GM18502 (cell line): ENCODE results near the gene RASD1.
"Not testable (repeated sequence)": the region's sequence is repeated elsewhere in the genome, so short reads cannot be mapped to it uniquely, and the experiment has no call there.

ENCODE experiments used
- ATAC-seq: cut with Tn5 transposase; IDR thresholded peaks from one replicate; pipeline ENCODE4 v1.9.1; 2021; ENCODE audit warnings: mild to moderate bottlenecking; ENCODE audit not compliant: unreplicated experiment, poor library complexity

RASD1 gene

GRCh38 chr17:17480593-17481148 lies 15.5 kb downstream of the RASD1 start:
- no peak for ATAC-seq

- ATAC-seq = no peak
Observed at GRCh38 chr17:17479209-17479608, 17.0 kb downstream of the RASD1 start.

- peak; percentile 82 for ATAC-seq
Observed at GRCh38 chr17:17476865-17477467, 19.2 kb downstream of the RASD1 start, which contains the start of gene MED9. MED9 (plus strand) TSS chr17:17477000; CDS start chr17:17477042, 42 bp downstream.

GRCh38 chr17:17474341-17474740 lies 21.9 kb downstream of the RASD1 start:
- no peak for ATAC-seq

- no peak for ATAC-seq
Observed at GRCh38 chr17:17472333-17472920, 23.8 kb downstream of the RASD1 start.

DNA sequence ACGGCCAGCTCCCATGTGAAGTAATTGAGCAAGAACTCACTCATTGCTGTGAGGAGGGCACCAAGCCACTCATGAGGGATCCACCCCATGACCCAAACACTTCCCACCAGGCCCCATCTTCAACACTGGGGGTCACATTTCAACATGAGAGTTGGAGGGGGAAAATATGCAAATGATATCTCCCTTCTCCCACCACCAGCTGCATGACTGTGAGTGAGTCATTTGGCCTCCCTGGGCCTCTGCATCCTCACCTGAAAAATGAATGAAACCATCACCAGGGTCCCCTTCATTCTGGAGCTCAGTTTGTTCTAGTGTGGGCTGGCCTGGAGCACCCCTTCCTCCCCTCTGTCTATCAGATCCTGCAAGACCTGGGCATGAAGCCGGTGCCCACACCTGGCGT lies 26.2 kb downstream of the RASD1 start:
- ATAC-seq = no peak

DNA sequence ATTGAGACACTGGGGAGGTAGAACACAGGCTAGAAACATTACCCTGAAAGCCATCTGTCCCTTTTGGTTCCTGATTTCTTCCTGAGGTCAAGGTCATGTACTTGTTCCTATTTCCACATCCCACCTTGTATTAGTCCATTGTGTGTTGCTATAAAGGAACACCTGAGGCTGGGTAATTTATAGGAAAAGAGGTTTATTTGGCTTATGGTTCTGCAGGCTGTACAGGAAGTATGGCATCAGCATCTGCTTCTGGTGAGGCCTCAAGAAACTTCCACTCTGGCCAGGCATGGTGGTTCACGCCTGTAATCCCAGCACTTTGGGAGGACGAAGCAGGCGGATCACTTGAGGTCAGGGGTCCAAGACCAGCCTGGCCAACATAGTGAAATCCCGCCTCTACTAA lies 26.8 kb downstream of the RASD1 start:
- ATAC-seq = no peak

- no peak for ATAC-seq
Observed at GRCh38 chr17:17468217-17469010, 27.8 kb downstream of the RASD1 start.

GRCh38 chr17:17467720-17468119 lies 28.5 kb downstream of the RASD1 start:
- no peak for ATAC-seq

DNA sequence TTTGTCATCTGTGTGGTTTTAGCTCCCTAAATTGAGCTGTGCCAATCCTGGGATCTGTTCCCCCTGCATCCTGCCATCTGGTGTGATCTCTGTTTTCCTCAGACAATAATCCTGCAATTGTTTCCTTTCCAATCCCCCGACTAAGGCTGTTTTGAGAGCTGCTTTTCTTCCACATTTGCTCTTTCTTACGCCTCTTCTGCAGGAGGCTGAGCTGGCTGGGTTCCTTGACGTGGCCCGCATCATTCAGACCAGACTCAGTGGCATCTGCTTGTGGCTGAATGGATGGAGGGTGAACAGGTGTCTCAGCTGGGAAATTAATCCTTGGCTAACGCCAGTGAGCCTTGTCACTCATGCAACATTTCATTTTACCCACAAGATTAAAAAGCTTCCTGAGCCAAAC lies 29.2 kb downstream of the RASD1 start:
- ATAC-seq = no peak

DNA sequence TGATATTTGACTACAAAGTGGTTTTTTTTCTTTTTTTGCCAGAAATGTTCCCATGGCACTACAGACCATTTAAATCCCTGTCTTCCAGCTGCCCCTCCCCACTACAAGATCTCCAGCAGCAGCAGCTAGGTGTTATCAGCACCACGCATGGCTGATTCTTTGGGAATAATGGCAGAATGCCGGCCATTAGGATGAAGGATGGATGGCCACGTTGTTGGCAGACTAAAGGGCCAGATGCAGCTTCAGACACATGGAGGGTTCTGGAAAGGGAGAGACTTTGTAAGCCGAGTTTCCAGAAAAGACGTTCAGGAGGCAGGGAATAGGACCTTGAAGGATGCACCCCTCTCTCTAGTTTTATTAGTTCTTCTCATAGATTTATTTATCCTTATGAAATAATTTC lies 29.7 kb downstream of the RASD1 start:
- no peak for ATAC-seq

GRCh38 chr17:17465878-17466277 lies 30.3 kb downstream of the RASD1 start:
- not testable (repeated sequence) for ATAC-seq

DNA sequence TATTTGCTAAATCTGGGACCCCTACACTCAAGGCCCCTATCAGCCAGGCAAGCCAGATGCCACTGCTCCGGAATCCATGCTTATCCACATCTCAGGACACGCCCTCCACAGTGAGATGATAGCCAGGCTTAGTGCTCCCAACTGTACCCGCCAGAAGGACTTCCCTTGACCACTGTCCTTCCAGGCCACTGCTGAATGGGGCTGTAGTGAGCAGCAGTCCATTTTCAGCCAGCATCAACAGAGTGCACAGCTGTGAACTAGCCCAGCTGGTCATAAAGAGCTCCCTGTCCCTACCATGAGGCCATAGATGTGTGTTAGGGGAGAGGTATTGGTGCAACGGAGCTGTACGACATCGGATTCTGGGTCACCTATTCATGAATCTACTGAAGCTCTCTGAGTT lies 32.4 kb downstream of the RASD1 start:
- ATAC-seq = no peak

GRCh38 chr17:17462048-17462824 lies 34.0 kb downstream of the RASD1 start:
- ATAC-seq = no peak

DNA sequence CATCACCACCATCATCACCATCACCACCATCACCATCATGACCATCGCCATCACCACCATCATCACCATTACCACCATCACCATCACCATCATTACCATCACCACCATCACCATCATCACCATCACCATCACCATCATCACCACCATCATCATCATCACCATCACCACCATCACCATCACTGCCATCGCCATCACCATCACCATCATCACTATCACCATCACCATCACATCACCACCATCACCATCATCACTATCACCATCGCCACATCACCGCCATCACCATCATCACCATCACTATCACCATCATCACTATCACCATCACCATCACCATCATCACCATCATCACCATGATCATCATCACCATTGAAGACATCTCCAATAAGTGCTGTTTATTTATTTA lies 36.2 kb downstream of the RASD1 start:
- ATAC-seq = no peak

GRCh38 chr17:17457680-17458079 lies 38.5 kb downstream of the RASD1 start:
- ATAC-seq = no peak

DNA sequence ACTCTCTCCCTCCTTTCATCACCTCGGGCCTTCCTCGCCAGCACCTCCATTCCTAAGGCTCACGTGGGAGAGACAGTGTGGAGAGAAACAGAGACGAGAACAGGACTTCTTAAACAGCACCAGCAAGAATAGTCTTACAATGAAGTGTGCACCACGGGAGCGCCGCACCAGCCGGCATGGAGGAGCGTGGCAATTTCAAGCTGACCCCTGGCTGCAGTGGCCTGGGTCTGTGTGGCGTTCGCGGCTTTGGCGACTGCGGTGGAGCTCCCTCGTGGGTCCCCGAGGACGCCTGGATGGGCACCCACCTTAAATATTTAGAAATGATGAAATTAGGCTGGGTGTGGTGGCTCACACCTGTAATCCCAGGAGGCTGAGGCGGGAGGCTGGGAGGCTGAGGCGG lies 39.9 kb downstream of the RASD1 start:
- ATAC-seq = no peak

- ATAC-seq = no peak
Observed at GRCh38 chr17:17455173-17455572, 41.0 kb downstream of the RASD1 start.

GRCh38 chr17:17454700-17455099 lies 41.5 kb downstream of the RASD1 start:
- ATAC-seq = not testable (repeated sequence)

DNA sequence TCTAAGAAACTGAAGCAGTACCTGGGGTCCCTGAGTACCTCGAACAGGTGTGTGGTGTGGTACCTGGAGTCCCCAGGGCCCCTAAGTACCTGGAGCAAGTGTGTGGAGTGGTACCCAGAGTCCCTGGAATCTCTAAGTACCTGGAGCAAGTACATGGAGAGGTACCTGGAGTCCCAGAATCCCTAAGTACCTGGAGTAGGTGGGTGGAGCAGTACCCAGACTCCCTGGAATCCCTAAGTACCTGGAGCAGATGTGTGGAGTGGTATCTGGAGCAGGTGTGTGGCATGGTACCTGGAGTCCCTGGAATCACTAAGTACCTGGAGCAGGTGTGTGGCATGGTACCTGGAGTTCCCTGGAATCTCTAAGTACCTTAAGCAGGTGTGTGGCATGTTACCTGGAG lies 41.9 kb downstream of the RASD1 start:
- ATAC-seq = no peak
